Astrocyte (in vitro differentiated cells and primary cell): Measurements from ENCODE around the gene QRFP. TPM values are rescaled to one million over a fixed set of nuclear protein-coding genes. Genes with fewer than 3 reads are reported as not detected.

Experiments
- DNase-seq: peaks from one replicate; pipeline ENCODE4 v3.0.0-alpha.2; 2010; ENCODE audit warnings: low read depth
- FAIRE-seq: peaks from 2 replicates; lab custom pipeline; 2011; peaks lifted over from hg19 to GRCh38; lab: Jason Lieb, UNC
- H2AFZ ChIP-seq: 2 replicates; pipeline ENCODE4 v1.6.0; 2012; ENCODE audit warnings: low read depth, low read length, inconsistent platforms
- H3K27ac ChIP-seq: 2 replicates; pipeline ENCODE4 v1.5.1; 2011; ENCODE audit warnings: low read depth, low read length, inconsistent platforms
- H3K27me3 ChIP-seq: 2 replicates; pipeline ENCODE4 v1.6.0; 2011; ENCODE audit warnings: low read length, inconsistent platforms; ENCODE audit not compliant: insufficient read depth
- H3K36me3 ChIP-seq: 2 replicates; pipeline ENCODE4 v1.5.1; 2011; ENCODE audit warnings: low read length, inconsistent platforms; ENCODE audit not compliant: insufficient read depth
- H3K4me1 ChIP-seq: 2 replicates; pipeline ENCODE4 v1.5.1; 2011; ENCODE audit warnings: low read length, inconsistent platforms; ENCODE audit not compliant: insufficient read depth
- H3K4me2 ChIP-seq: 2 replicates; pipeline ENCODE4 v1.6.0; 2012; ENCODE audit warnings: low read length, inconsistent platforms
- H3K4me3 ChIP-seq: 2 replicates; pipeline ENCODE4 v1.5.1; 2011; ENCODE audit warnings: low read depth, mild to moderate bottlenecking, low read length, inconsistent platforms; ENCODE audit not compliant: insufficient read depth
- H3K79me2 ChIP-seq: 2 replicates; pipeline ENCODE4 v1.6.0; 2012; ENCODE audit warnings: mild to moderate bottlenecking, low read length, inconsistent platforms; ENCODE audit not compliant: insufficient read depth
- H3K9ac ChIP-seq: 2 replicates; pipeline ENCODE4 v1.6.0; 2012; ENCODE audit warnings: mild to moderate bottlenecking, low read length, inconsistent platforms
- H3K9me3 ChIP-seq: 2 replicates; pipeline ENCODE4 v1.5.1; 2012; ENCODE audit warnings: low read depth, mild to moderate bottlenecking, low read length, inconsistent platforms; ENCODE audit not compliant: insufficient read depth
- H4K20me1 ChIP-seq: 2 replicates; pipeline ENCODE4 v1.6.0; 2012; ENCODE audit warnings: low read length, inconsistent platforms; ENCODE audit not compliant: insufficient read depth
- H3K27ac Mint-ChIP-seq: one replicate; pipeline ENCODE4 v1.8.0; 2021; ENCODE audit warnings: mild to moderate bottlenecking, mixed read lengths; ENCODE audit not compliant: unreplicated experiment
- H3K27me3 Mint-ChIP-seq: one replicate; pipeline ENCODE4 v1.8.0; 2021; ENCODE audit warnings: low read depth, mixed read lengths; ENCODE audit not compliant: unreplicated experiment
- H3K36me3 Mint-ChIP-seq: one replicate; pipeline ENCODE4 v1.8.0; 2021; ENCODE audit warnings: low read depth, mixed read lengths; ENCODE audit not compliant: unreplicated experiment
- H3K4me1 Mint-ChIP-seq: one replicate; pipeline ENCODE4 v1.8.0; 2021; ENCODE audit warnings: low read depth, mixed read lengths; ENCODE audit not compliant: unreplicated experiment
- H3K4me3 Mint-ChIP-seq: one replicate; pipeline ENCODE4 v1.8.0; 2021; ENCODE audit warnings: mild to moderate bottlenecking, moderate library complexity, mixed read lengths; ENCODE audit not compliant: unreplicated experiment
- H3K9me3 Mint-ChIP-seq: one replicate; pipeline ENCODE4 v1.8.0; 2021; ENCODE audit warnings: mild to moderate bottlenecking, mixed read lengths; ENCODE audit not compliant: unreplicated experiment
- EZH2 ChIP-seq: IDR thresholded peaks from 2 replicates; pipeline ENCODE4 v1.6.1; 2012; ENCODE audit warnings: mild to moderate bottlenecking, low read length, inconsistent platforms; ENCODE audit not compliant: insufficient read depth
- total RNA-seq: library from RNA; stranded (reverse); gene quantifications from 2 replicates; pipeline ENCODE4 v1.2.1, GENCODE V29; 2021
- TF ChIP-seq, protein P1 (sequence below): IDR thresholded peaks from 2 replicates; pipeline ENCODE4 v1.5.1; 2011; ENCODE audit warnings: low read depth, mild to moderate bottlenecking, inconsistent platforms, low read length, moderate library complexity; ENCODE audit not compliant: insufficient read depth

QRFP gene
- total RNA-seq, 1 donor from 2014 or later, result not detected

- H4K20me1 ChIP-seq, result peaks cover 47% of the 10 kb centered on the region
- Mint-ChIP-seq H3K4me3 (no peak overlapping the region), H3K27me3 (no peaks in the 10 kb centered on the region), H3K9me3 (no peaks in the 10 kb centered on the region), H3K27ac (peak overlapping the region; percentile 41), H3K4me1 (no peaks in the 10 kb centered on the region), H3K36me3 (peaks cover 4% of the 10 kb centered on the region)
- H3K4me3 ChIP-seq, result no peak overlapping the region
- no peak overlapping the region for H3K27ac ChIP-seq
- no peak overlapping the region for H3K9ac ChIP-seq
- peaks cover 5% of the 10 kb centered on the region for H3K4me1 ChIP-seq
- FAIRE-seq (no peak), DNase-seq (no peak)
- TF ChIP-seq, protein P1, sequence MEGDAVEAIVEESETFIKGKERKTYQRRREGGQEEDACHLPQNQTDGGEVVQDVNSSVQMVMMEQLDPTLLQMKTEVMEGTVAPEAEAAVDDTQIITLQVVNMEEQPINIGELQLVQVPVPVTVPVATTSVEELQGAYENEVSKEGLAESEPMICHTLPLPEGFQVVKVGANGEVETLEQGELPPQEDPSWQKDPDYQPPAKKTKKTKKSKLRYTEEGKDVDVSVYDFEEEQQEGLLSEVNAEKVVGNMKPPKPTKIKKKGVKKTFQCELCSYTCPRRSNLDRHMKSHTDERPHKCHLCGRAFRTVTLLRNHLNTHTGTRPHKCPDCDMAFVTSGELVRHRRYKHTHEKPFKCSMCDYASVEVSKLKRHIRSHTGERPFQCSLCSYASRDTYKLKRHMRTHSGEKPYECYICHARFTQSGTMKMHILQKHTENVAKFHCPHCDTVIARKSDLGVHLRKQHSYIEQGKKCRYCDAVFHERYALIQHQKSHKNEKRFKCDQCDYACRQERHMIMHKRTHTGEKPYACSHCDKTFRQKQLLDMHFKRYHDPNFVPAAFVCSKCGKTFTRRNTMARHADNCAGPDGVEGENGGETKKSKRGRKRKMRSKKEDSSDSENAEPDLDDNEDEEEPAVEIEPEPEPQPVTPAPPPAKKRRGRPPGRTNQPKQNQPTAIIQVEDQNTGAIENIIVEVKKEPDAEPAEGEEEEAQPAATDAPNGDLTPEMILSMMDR, result no peak
- no peak for TF ChIP-seq EZH2
- no peaks in the 10 kb centered on the region for H3K79me2 ChIP-seq
- H3K4me2 ChIP-seq, result no peak overlapping the region
- no peak overlapping the region for H2AFZ ChIP-seq
- peaks cover 5% of the 10 kb centered on the region for H3K36me3 ChIP-seq
- H3K27me3 ChIP-seq, result no peaks in the 10 kb centered on the region
- no peaks in the 10 kb centered on the region for H3K9me3 ChIP-seq
These were observed 616 bp upstream of the QRFP start for GRCh38 chr9:130897105-130897751.

- DNase-seq (no peak), FAIRE-seq (no peak)
- H3K4me1 Mint-ChIP-seq, result no peaks in the 10 kb centered on the region
- H3K9ac ChIP-seq, result no peak overlapping the region
- peaks cover 5% of the 10 kb centered on the region for H3K79me2 ChIP-seq
- peaks cover 58% of the 10 kb centered on the region for H4K20me1 ChIP-seq
- peaks cover 5% of the 10 kb centered on the region for H3K4me1 ChIP-seq
- H3K27me3 Mint-ChIP-seq, result no peaks in the 10 kb centered on the region
- no peaks in the 10 kb centered on the region for H3K9me3 ChIP-seq
- no peak overlapping the region for H2AFZ ChIP-seq
- no peak overlapping the region for H3K27ac ChIP-seq
- H3K27ac Mint-ChIP-seq, result no peak overlapping the region
- H3K9me3 Mint-ChIP-seq, result no peaks in the 10 kb centered on the region
- no peak overlapping the region for H3K4me3 ChIP-seq
- no peak for TF ChIP-seq EZH2
- TF ChIP-seq, protein P1, result no peak
- H3K27me3 ChIP-seq, result no peaks in the 10 kb centered on the region
- no peak overlapping the region for H3K4me3 Mint-ChIP-seq
- H3K4me2 ChIP-seq, result no peak overlapping the region
- peaks cover 4% of the 10 kb centered on the region for H3K36me3 Mint-ChIP-seq
- H3K36me3 ChIP-seq, result peaks cover 8% of the 10 kb centered on the region
These were observed 955 bp downstream of the QRFP start for GRCh38 chr9:130895481-130896232.

DNA sequence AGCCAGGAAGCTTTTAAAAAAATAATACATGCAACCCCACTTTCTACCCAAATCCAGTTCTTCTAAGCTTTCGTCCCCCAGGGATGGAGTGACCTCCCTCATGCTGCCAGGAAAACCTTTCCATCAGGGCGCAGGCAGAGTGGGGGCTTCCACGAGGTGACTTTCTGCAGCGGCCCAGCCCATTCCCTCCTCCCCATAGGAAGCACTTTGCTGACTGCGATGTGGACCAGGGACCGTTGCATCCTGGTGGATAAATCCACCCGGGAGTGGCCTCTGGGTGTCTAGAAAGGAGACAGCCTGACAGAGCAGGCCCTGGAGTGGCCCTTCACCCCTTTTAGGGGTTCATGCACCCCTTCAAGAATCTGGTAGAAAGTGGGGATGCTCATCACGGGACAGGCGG, 1.6 kb downstream of the QRFP start:
- peaks cover 5% of the 10 kb centered on the region for H3K79me2 ChIP-seq
- H3K4me3 ChIP-seq, result no peak overlapping the region
- H2AFZ ChIP-seq, result no peak overlapping the region
- no peaks in the 10 kb centered on the region for H3K27me3 Mint-ChIP-seq
- H3K27me3 ChIP-seq, result no peaks in the 10 kb centered on the region
- no peak overlapping the region for H3K27ac ChIP-seq
- peaks cover 13% of the 10 kb centered on the region for H3K36me3 ChIP-seq
- H4K20me1 ChIP-seq, result peaks cover 64% of the 10 kb centered on the region
- H3K4me1 Mint-ChIP-seq, result no peaks in the 10 kb centered on the region
- H3K9me3 ChIP-seq, result no peaks in the 10 kb centered on the region
- H3K4me2 ChIP-seq, result no peak overlapping the region
- DNase-seq (no peak), FAIRE-seq (no peak)
- TF ChIP-seq, protein P1, result no peak
- no peak for TF ChIP-seq EZH2
- H3K9me3 Mint-ChIP-seq, result no peaks in the 10 kb centered on the region
- H3K4me1 ChIP-seq, result peaks cover 5% of the 10 kb centered on the region
- no peak overlapping the region for H3K27ac Mint-ChIP-seq
- no peak overlapping the region for H3K4me3 Mint-ChIP-seq
- no peak overlapping the region for H3K9ac ChIP-seq
- peaks cover 4% of the 10 kb centered on the region for H3K36me3 Mint-ChIP-seq
